HK-2 (cell line): ENCODE measurements around the gene TUBA3E.
"Not testable (repeated sequence)": the region's sequence is repeated elsewhere in the genome, so short reads cannot be mapped to it uniquely, and the experiment has no call there.

ENCODE experiments used
- DNase-seq: peaks from one replicate; pipeline ENCODE4 v3.0.0-alpha.2; 2018; ENCODE audit not compliant: unreplicated experiment

The TUBA3E gene

GRCh38 chr2:130191319-130191718 is 6.9 kb downstream of the TUBA3E start:
- not testable (repeated sequence) for DNase-seq

GRCh38 chr2:130190237-130190636 is 8.0 kb downstream of the TUBA3E start:
- no peak for DNase-seq

GRCh38 chr2:130188958-130189357 is 9.3 kb downstream of the TUBA3E start:
- not testable (repeated sequence) for DNase-seq

GRCh38 chr2:130187859-130188792 is 10.1 kb downstream of the TUBA3E start:
- not testable (repeated sequence) for DNase-seq

GRCh38 chr2:130187268-130187667 is 11.0 kb downstream of the TUBA3E start:
- no peak for DNase-seq

- DNase-seq: no peak
Observed at GRCh38 chr2:130186391-130186790, 11.8 kb downstream of the TUBA3E start.

- no peak for DNase-seq
Observed at GRCh38 chr2:130185896-130186295, 12.3 kb downstream of the TUBA3E start.

- no peak for DNase-seq
Observed at GRCh38 chr2:130185436-130185835, 12.8 kb downstream of the TUBA3E start.

GRCh38 chr2:130183512-130184373 is 14.5 kb downstream of the TUBA3E start:
- no peak for DNase-seq

GRCh38 chr2:130182826-130183511 is 15.3 kb downstream of the TUBA3E start:
- DNase-seq: not testable (repeated sequence)

- DNase-seq: peak; percentile 92
Observed at GRCh38 chr2:130181880-130182682, 16.2 kb downstream of the TUBA3E start, which contains the start of gene MZT2B. Gene MZT2B, plus strand, starts transcription at chr2:130182262. Its CDS starts 21 bp downstream, at chr2:130182283.

GRCh38 chr2:130181325-130181879 is 16.8 kb downstream of the TUBA3E start, which contains the start of gene SMPD4:
Gene SMPD4, minus strand, starts transcription at chr2:130181602. Its CDS starts 5,010 bp downstream, at chr2:130176592.
- DNase-seq: peak; percentile 98

GRCh38 chr2:130180404-130181324 is 17.6 kb downstream of the TUBA3E start:
- not testable (repeated sequence) for DNase-seq

GRCh38 chr2:130174866-130175265 is 23.4 kb downstream of the TUBA3E start:
- DNase-seq: not testable (repeated sequence)

- no peak for DNase-seq
Observed at GRCh38 chr2:130169896-130170295, 28.3 kb downstream of the TUBA3E start.

GRCh38 chr2:130169163-130169562 is 29.1 kb downstream of the TUBA3E start:
- DNase-seq: not testable (repeated sequence)

- DNase-seq: not testable (repeated sequence)
Observed at GRCh38 chr2:130166611-130167010, 31.6 kb downstream of the TUBA3E start.

- no peak for DNase-seq
Observed at GRCh38 chr2:130165293-130166016, 32.8 kb downstream of the TUBA3E start.

- no peak for DNase-seq
Observed at GRCh38 chr2:130162968-130163367, 35.3 kb downstream of the TUBA3E start.
